ENCODE data around the gene PIGV.
"Not testable (repeated sequence)": the region's sequence is repeated elsewhere in the genome, so short reads cannot be mapped to it uniquely, and the experiment has no call there.

PIGV gene

DNA sequence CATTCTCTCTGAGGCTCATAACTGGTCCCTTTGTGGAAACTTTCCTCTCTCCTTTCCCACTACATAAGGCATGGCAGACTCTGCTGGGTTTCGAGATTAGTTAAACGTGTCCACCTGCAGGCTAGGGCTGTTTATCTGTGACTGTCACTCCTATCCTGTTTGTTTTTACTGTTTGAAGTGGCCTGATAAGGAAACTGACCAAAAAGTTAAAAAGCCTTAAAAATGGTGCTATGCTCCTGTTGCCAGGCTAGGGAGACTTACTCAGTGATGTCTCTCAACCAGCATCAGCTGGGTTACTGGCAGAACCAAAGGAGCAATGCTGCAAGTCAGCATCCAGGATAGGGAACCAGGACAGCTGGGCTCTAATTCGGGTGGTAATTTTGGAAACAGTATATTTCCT, 3.9 kb downstream of the PIGV start:
- TF ChIP-seq, protein P1, sequence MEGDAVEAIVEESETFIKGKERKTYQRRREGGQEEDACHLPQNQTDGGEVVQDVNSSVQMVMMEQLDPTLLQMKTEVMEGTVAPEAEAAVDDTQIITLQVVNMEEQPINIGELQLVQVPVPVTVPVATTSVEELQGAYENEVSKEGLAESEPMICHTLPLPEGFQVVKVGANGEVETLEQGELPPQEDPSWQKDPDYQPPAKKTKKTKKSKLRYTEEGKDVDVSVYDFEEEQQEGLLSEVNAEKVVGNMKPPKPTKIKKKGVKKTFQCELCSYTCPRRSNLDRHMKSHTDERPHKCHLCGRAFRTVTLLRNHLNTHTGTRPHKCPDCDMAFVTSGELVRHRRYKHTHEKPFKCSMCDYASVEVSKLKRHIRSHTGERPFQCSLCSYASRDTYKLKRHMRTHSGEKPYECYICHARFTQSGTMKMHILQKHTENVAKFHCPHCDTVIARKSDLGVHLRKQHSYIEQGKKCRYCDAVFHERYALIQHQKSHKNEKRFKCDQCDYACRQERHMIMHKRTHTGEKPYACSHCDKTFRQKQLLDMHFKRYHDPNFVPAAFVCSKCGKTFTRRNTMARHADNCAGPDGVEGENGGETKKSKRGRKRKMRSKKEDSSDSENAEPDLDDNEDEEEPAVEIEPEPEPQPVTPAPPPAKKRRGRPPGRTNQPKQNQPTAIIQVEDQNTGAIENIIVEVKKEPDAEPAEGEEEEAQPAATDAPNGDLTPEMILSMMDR (conservative IDR thresholded peaks at IDR 0.05; ENCODE audit: low read length), result no peak

DNA sequence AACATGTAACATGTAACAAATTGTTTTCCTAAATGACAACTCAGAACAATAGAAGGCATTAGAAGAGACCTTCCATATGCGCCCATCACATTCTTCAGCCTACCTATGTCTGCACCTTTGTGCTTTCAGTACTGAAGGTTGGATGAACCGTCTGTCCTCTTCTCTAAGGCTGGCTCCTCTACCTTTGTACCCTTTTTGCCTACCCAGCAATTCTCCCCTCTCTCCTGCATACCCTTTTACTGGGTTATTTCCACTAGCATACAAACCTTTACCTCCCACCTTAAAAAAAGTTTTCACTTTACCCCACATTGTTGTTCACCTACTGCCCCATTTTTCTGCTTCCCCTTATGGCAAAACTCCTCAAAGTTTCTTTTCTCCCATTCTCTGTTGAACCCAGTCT, 5.2 kb downstream of the PIGV start:
- no peak for DNase-seq (ENCODE audit: low read depth)
- H3K4me3 ChIP-seq (ENCODE audit: low read length), result no peak overlapping the region
- TF ChIP-seq, protein P1 (conservative IDR thresholded peaks at IDR 0.05; ENCODE audit: low read length), result no peak

More for the DNA sequence above, 3.9 kb downstream of the PIGV start:
- no peak overlapping the region for H3K4me3 ChIP-seq (ENCODE audit: low read length)
- no peak for DNase-seq (ENCODE audit: low read depth)

DNA sequence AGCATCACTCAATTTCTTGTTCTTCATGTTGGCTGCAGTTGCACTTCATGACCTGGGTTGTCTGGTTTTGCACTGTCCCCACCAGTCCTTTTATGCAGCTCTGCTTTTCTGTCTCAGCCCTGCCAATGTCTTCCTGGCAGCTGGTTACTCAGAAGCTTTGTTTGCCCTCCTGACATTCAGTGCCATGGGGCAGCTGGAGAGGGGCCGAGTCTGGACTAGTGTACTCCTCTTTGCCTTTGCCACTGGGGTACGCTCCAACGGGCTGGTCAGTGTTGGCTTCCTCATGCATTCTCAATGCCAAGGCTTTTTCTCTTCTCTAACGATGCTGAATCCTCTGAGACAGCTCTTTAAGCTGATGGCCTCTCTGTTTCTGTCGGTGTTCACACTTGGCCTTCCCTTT, 6.6 kb downstream of the PIGV start:
- DNase-seq (ENCODE audit: low read depth), result no peak
- TF ChIP-seq, protein P1 (conservative IDR thresholded peaks at IDR 0.05; ENCODE audit: low read length), result no peak
- no peak overlapping the region for H3K4me3 ChIP-seq (ENCODE audit: low read length)

DNA sequence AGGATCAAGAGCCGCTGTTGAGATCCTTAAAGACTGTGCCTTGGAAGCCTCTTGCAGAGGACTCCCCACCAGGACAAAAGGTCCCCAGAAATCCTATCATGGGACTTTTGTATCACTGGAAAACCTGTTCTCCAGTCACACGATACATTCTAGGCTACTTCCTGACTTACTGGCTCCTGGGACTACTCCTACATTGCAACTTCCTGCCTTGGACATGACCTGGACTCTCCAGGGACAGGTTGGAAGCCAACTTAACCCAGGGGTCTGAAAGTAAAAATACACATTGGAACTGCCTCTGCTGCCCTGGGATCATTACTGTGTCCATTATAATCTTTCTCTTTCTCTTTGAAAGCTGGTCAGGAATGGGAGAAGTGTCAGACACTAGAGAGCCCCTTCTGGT, 9.9 kb downstream of the PIGV start:
- DNase-seq (ENCODE audit: low read depth), result no peak
- H3K4me3 ChIP-seq (ENCODE audit: low read length), result no peak overlapping the region
- TF ChIP-seq, protein P1 (conservative IDR thresholded peaks at IDR 0.05; ENCODE audit: low read length), result no peak

DNA sequence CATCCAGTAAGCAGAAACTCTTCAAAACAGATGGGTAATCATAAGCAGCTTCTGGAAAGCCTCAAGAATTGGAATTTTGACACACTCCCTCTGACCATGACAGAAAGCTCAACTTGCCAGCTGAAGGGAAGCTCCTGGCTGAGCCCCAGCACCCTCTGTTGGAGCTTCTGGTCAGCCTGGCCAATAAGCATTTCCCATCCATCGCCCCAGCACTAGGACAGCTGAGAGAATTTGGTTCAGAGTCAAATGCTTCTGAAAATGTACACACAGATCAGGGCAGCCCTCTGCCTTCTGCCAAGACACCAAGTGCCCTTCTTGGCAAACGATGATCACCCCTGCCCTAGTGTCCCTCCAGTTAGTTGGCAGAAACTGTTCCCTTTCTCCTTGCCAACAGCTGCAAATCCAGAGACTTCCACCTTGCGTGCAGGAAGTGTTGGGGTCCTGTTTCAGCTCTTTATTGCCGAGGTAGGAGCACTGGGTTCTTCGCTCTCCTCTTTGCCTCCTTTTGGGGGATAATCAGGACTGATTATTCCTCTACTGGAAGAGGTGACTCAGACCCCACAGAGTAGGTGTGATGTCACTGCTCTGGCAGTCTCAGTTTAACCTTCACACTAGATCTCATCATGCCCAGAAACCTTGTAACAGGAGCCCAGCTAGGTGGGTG, 11.9 kb downstream of the PIGV start:
- H3K4me3 ChIP-seq (ENCODE audit: low read length), result peak overlapping the region; percentile 38
- DNase-seq (ENCODE audit: low read depth), result peak; percentile 93
- TF ChIP-seq, protein P1 (conservative IDR thresholded peaks at IDR 0.05; ENCODE audit: low read length), result no peak

DNA sequence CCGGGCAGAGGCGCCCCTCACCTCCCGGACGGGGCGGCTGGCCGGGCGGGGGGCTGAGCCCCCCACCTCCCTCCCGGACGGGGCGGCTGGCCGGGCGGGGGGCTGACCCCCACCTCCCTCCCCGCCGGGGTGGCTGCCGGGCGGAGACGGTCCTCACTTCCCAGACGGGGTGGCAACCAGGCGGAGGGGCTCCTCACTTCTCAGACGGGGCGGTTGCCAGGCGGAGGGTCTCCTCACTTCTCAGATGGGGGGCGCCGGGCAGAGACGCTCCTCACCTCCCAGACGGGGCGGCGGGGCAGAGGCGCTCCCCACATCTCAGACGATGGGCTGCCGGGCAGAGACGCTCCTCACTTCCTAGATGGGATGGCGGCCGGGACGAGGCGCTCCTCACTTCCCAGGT, 16.2 kb downstream of the PIGV start:
- not testable (repeated sequence) for H3K4me3 ChIP-seq (ENCODE audit: low read length); DNase-seq (ENCODE audit: low read depth)

DNA sequence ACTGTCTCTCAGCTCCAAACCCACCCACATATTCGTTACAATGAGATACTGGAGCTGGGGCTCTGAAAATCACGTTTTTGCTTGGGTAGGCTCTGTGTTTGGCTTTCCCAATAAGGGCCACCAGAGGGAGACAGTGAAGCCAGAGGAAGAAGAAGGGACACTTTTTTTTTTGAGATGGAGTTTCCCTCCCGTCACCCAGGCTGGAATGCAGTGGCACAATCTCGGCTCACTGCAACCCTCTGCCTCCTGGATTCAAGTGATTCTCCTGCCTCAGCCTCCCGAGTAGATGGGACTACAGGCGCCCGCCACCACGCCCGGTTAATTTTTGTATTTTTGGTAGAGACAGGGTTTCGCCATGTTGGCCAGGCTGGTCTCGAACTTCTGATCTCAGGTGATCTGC, 22.4 kb downstream of the PIGV start:
- DNase-seq (ENCODE audit: low read depth), result peak; percentile 62
- H3K4me3 ChIP-seq (ENCODE audit: low read length), result not testable (repeated sequence)

More for the DNA sequence above, 22.4 kb downstream of the PIGV start:
- TF ChIP-seq, protein P1 (conservative IDR thresholded peaks at IDR 0.05; ENCODE audit: low read length), result peak; percentile 84
